ENCODE results near the gene TMEM161B. TPM values are rescaled to one million over a fixed set of nuclear protein-coding genes. Genes with fewer than 3 reads are reported as not detected.
"Not testable (repeated sequence)": the region's sequence is repeated elsewhere in the genome, so short reads cannot be mapped to it uniquely, and the experiment has no call there.

TMEM161B gene
- total RNA-seq, 2 experiments from 2014 or later: 23.0 to 24.0 TPM

GRCh38 chr5:88190106-88190834, 78.4 kb downstream of the TMEM161B start:
- no peak for DNase-seq
- Mint-ChIP-seq H3K4me3 (no peak overlapping the region), H3K4me1 (no peaks in the 10 kb centered on the region), H3K27ac (no peak overlapping the region), H3K36me3 (ENCODE audit: low read depth) (peaks cover 59% of the 10 kb centered on the region), H3K27me3 (no peaks in the 10 kb centered on the region), H3K9me3 (peaks cover 25% of the 10 kb centered on the region)
- CTCF ChIA-PET: interaction anchor here (1.0 kb wide), 1 partner anchor 27 kb away, joined by 3 read pairs; no protein-coding TSS in a partner anchor
- POLR2A ChIA-PET: no interaction called here

DNA sequence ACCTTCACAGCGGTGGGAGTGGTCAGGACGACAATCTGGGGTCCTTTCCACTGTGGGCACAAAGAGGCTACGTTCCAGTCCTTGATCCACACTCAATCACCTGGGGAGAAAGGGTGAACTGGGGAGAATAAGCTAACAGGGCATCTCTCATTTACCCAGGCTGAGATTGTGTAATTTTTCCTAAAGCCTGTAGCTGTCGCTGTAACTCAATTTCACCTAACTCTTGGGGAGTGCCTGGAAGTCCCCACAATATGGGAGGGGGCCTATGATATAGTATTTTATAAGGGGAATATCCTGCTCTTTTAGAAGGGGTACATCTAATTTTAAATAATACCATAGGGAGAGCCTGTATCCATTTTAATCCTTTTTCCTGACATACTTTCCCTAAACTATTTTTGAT, 79.2 kb downstream of the TMEM161B start:
- Mint-ChIP-seq H3K36me3 (ENCODE audit: low read depth) (peaks cover 55% of the 10 kb centered on the region), H3K9me3 (peaks cover 25% of the 10 kb centered on the region)
- DNase-seq, H3K27me3 Mint-ChIP-seq, POLR2A ChIA-PET, H3K4me1 Mint-ChIP-seq, H3K4me3 Mint-ChIP-seq, H3K27ac Mint-ChIP-seq: not testable (repeated sequence)
- CTCF ChIA-PET: interaction anchor here (1.0 kb wide), 1 partner anchor 27 kb away, joined by 3 read pairs; no protein-coding TSS in a partner anchor

DNA sequence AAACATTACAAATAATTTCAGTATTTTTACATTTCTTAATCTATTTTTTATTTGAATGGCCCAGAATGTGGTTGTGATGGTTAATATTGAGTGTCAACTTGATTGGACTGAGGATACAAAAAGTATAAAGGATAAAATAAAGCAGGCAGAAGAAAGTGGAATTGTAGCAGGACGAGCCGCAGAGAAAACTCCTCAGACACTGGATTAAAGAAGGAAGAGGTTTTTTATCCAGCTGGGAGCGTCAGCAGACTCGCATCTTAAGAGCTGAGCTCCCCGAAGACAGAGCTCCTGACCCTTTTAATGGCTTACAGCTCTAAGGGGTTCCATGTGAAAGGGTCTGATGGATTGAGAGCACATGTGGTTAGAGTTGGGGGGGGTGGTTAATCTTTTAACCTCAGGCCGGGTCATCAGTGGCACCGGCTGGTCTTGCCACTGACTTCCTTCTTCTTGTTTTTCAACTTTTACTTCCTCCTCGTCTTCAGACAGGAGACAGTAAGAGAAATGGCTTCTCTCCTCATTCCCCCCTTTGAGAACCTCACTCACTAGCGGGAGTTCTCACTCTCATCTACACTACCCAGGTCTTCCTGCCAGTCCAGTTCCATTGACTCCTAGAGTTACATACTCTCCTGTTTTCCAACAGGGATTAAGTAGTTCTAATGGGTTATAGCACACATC, 80.0 kb downstream of the TMEM161B start:
- Mint-ChIP-seq H3K27ac (no peak overlapping the region), H3K4me3 (no peak overlapping the region), H3K4me1 (no peaks in the 10 kb centered on the region), H3K36me3 (ENCODE audit: low read depth) (peaks cover 46% of the 10 kb centered on the region), H3K27me3 (no peaks in the 10 kb centered on the region), H3K9me3 (peaks cover 23% of the 10 kb centered on the region)
- no peak for DNase-seq
- CTCF ChIA-PET: no interaction called here
- POLR2A ChIA-PET: no interaction called here

DNA sequence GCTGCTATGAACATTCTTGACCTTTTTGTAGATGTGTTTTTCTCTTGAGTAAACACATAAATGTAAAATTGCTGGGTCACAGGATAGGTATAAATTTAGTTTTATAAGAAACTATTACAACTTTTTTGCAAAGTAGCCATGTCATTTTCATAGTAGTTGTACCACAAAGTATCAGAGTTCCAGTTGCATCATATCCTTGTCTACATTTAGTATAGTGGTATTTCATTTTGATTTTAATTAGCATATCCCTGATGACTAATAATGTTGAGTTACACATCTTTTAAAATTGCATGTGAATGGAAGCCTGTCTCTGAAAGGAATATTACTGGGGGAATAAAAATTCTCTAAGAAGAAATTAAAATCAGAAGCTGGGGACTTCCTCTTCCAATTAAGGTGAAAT, 85.4 kb downstream of the TMEM161B start:
- no peak overlapping the region for H3K4me3 Mint-ChIP-seq
- CTCF ChIA-PET: no interaction called here
- no peaks in the 10 kb centered on the region for H3K4me1 Mint-ChIP-seq
- no peak for DNase-seq
- H3K27me3 Mint-ChIP-seq: peaks cover 3% of the 10 kb centered on the region
- H3K27ac Mint-ChIP-seq: no peak overlapping the region
- H3K36me3 Mint-ChIP-seq (ENCODE audit: low read depth): peaks cover 7% of the 10 kb centered on the region
- peaks cover 5% of the 10 kb centered on the region for H3K9me3 Mint-ChIP-seq
- POLR2A ChIA-PET: no interaction called here

GRCh38 chr5:88177486-88177885, 91.2 kb downstream of the TMEM161B start:
- H3K36me3 Mint-ChIP-seq (ENCODE audit: low read depth); H3K27ac Mint-ChIP-seq; DNase-seq; H3K27me3 Mint-ChIP-seq; H3K9me3 Mint-ChIP-seq; H3K4me1 Mint-ChIP-seq; H3K4me3 Mint-ChIP-seq; POLR2A ChIA-PET: not testable (repeated sequence)
- CTCF ChIA-PET: interaction anchor here (0.7 kb wide), 1 partner anchor 58 kb away, joined by 3 read pairs; no protein-coding TSS in a partner anchor

- Mint-ChIP-seq H3K4me3 (no peak overlapping the region), H3K27me3 (peaks cover 20% of the 10 kb centered on the region)
Measured at GRCh38 chr5:88172847-88173758, 95.5 kb downstream of the TMEM161B start.

GRCh38 chr5:88159591-88159990, 109.1 kb downstream of the TMEM161B start:
- CTCF ChIA-PET: interaction anchor here (0.6 kb wide), 1 partner anchor 501 kb away, joined by 5 read pairs; no protein-coding TSS in a partner anchor

More at GRCh38 chr5:88172847-88173758, 95.5 kb downstream of the TMEM161B start:
- Mint-ChIP-seq H3K9me3 (no peaks in the 10 kb centered on the region), H3K27ac (no peak overlapping the region), H3K36me3 (ENCODE audit: low read depth) (no peaks in the 10 kb centered on the region), H3K4me1 (no peaks in the 10 kb centered on the region)
- POLR2A ChIA-PET: no interaction called here
- no peak for DNase-seq
- CTCF ChIA-PET: no interaction called here

GRCh38 chr5:88158056-88158455, 110.6 kb downstream of the TMEM161B start:
- no peak for DNase-seq
- H3K36me3 Mint-ChIP-seq (ENCODE audit: low read depth): no peaks in the 10 kb centered on the region
- H3K9me3 Mint-ChIP-seq: no peaks in the 10 kb centered on the region
- peaks cover 30% of the 10 kb centered on the region for H3K27me3 Mint-ChIP-seq
- H3K4me1 Mint-ChIP-seq: no peaks in the 10 kb centered on the region
- no peak overlapping the region for H3K4me3 Mint-ChIP-seq
- POLR2A ChIA-PET: no interaction called here
- CTCF ChIA-PET: interaction anchor here (0.6 to 0.7 kb wide), 2 partner anchors 50 to 726 kb away, joined by 3 read pairs; no protein-coding TSS in a partner anchor
- no peak overlapping the region for H3K27ac Mint-ChIP-seq

More at GRCh38 chr5:88159591-88159990, 109.1 kb downstream of the TMEM161B start:
- H3K9me3 Mint-ChIP-seq: no peaks in the 10 kb centered on the region
- H3K4me3 Mint-ChIP-seq: no peak overlapping the region
- no peaks in the 10 kb centered on the region for H3K4me1 Mint-ChIP-seq
- POLR2A ChIA-PET: no interaction called here
- no peak for DNase-seq
- H3K27ac Mint-ChIP-seq: no peak overlapping the region
- no peaks in the 10 kb centered on the region for H3K36me3 Mint-ChIP-seq (ENCODE audit: low read depth)
- peaks cover 20% of the 10 kb centered on the region for H3K27me3 Mint-ChIP-seq

DNA sequence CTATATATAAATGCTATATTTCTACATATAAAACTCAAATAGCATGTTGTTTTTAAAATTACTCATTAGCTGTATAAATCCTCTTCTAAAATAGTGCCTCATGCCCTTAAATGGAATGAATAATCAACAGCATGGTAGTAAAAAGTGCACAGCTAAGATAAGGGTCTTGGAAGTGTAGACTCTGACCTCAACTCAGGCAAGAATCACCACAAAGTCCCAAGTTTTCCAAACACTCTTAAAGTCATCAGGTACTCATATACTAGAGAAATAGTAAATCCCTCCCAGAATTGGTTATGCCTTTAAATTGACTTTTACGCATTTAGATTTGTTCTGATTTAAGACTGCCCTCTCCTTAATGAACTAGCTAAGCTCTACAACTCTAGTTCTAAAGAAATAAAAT, 113.8 kb downstream of the TMEM161B start:
- no peak for DNase-seq
- H3K9me3 Mint-ChIP-seq: peaks cover 4% of the 10 kb centered on the region
- ChIA-PET CTCF (no interaction called here), POLR2A (no interaction called here)
- peaks cover 41% of the 10 kb centered on the region for H3K27me3 Mint-ChIP-seq
- H3K27ac Mint-ChIP-seq: no peak overlapping the region
- no peaks in the 10 kb centered on the region for H3K36me3 Mint-ChIP-seq (ENCODE audit: low read depth)
- H3K4me1 Mint-ChIP-seq: no peaks in the 10 kb centered on the region
- no peak overlapping the region for H3K4me3 Mint-ChIP-seq

DNA sequence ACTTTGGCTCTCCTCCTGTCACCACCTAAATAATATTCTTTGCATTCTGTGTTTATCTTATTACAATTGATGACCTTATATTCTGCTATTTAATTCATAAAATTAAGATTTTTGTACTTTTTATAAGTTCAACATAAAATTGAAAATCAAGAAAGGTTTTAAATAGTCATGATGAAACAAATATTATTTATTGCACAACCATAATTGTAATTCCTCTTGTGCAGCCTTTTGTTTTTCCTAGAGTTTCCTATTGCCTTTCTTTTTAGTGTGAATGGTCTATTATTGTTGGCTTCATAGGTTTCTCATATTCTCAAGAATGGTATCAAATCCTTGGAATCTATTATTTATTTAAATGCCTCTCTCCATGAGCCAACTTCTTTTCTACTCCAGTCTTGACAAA, 117.9 kb downstream of the TMEM161B start:
- Mint-ChIP-seq H3K36me3 (ENCODE audit: low read depth) (no peaks in the 10 kb centered on the region), H3K4me3 (no peak overlapping the region), H3K4me1 (peaks cover 3% of the 10 kb centered on the region), H3K27ac (no peak overlapping the region), H3K27me3 (peaks cover 54% of the 10 kb centered on the region), H3K9me3 (peaks cover 4% of the 10 kb centered on the region)
- no peak for DNase-seq
- CTCF ChIA-PET: no interaction called here
- POLR2A ChIA-PET: no interaction called here

DNA sequence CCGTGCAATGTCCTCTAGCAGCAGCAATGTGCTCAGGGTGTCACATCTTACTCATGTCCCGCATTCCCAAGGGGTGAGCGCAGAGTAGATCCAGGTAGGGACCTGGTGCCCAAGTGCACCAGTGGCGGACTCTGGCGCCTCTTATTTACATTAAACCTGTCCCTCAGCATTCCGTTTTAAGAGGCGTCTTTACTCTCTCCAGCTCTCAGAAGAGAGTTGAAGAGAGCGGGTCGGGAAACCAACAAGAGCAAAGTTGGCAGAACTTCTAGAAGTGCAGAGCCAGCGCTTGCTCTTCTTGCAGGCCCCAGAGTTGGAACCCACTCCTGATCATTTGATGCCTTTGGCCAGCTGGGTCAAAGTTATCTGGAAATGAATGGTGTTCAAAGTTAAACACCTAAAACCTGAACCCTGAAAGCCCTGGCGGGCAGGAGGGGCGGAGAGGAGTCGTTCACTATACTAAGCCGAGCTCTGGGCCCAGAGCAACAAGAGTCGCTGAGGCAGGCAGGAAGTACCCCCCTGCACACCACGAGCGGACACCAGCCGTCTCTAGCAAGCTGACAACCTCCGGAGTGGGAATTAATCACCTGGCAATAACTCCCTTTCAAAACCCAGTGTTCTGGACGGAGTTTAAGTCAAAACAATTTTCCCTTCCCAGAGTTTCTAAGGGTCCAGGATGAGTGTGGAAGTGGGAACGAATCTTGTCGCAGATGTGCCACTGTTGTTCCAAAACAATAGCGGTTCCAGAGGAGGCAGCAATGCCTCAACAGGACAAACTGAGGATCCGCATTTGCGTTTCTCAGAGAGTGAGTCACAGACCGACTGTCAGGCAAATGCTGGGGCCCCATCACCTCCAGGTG, 122.8 kb downstream of the TMEM161B start:
- CTCF ChIA-PET: no interaction called here
- Mint-ChIP-seq H3K36me3 (ENCODE audit: low read depth) (peaks cover 4% of the 10 kb centered on the region), H3K4me3 (peak overlapping the region; percentile 20), H3K27ac (no peak overlapping the region), H3K4me1 (peaks cover 20% of the 10 kb centered on the region), H3K27me3 (peaks cover 24% of the 10 kb centered on the region), H3K9me3 (no peaks in the 10 kb centered on the region)
- DNase-seq: no peak
- POLR2A ChIA-PET: interaction anchor here (0.6 to 0.7 kb wide), 2 partner anchors 42 to 507 kb away, joined by 3 to 4 read pairs; no protein-coding TSS in a partner anchor

- H3K4me3 Mint-ChIP-seq: peak overlapping the region; percentile 20
- no peak overlapping the region for H3K27ac Mint-ChIP-seq
- no peak for DNase-seq
- peaks cover 20% of the 10 kb centered on the region for H3K4me1 Mint-ChIP-seq
- peaks cover 24% of the 10 kb centered on the region for H3K27me3 Mint-ChIP-seq
- H3K36me3 Mint-ChIP-seq (ENCODE audit: low read depth): peaks cover 4% of the 10 kb centered on the region
- POLR2A ChIA-PET: interaction anchor here (0.6 kb wide), 1 partner anchor 507 kb away, joined by 4 read pairs; no protein-coding TSS in a partner anchor
- CTCF ChIA-PET: no interaction called here
- H3K9me3 Mint-ChIP-seq: no peaks in the 10 kb centered on the region
Measured at GRCh38 chr5:88145221-88145610, 123.4 kb downstream of the TMEM161B start.

Measured in activated CD4-positive, alpha-beta T cell treated with anti-CD3 and anti-CD28 coated beads, Interleukin-2, amount 10 ng/mL, durations not matched to agents 7 days and 5 days (primary cell).